Measurements from ENCODE around the gene GABBR2. TPM values are rescaled to one million over a fixed set of nuclear protein-coding genes. Genes with fewer than 3 reads are reported as not detected.
"Not testable (repeated sequence)": the region's sequence is repeated elsewhere in the genome, so short reads cannot be mapped to it uniquely, and the experiment has no call there.

The GABBR2 gene
- total RNA-seq, 4 donors from 2014 or later: 2.4 to 13.6 (median 10.0) TPM

- intact Hi-C loops (cut with DNase I): no loop called here
- Histone ChIP-seq H3K4me1 (no peaks in the 10 kb centered on the region), H3K4me3 (replicated peaks in 1 of 3) (no peak overlapping the region), H3K27ac (no peak overlapping the region), H3K27me3 (no peaks in the 10 kb centered on the region), H3K9me3 (no peaks in the 10 kb centered on the region), H3K36me3 (no peaks in the 10 kb centered on the region)
- TF ChIP-seq CTCF (IDR thresholded peaks at IDR 0.05): no peak
- DNase-seq: no peak
- WGBS, 2 donors: 69 to 88% methylated on average over 2 of the region's 2 CpGs
Measured at GRCh38 chr9:98656511-98656910, 52.2 kb downstream of the GABBR2 start.

- H3K9me3 ChIP-seq; intact Hi-C loops (cut with DNase I); H3K27ac ChIP-seq; H3K4me1 ChIP-seq; H3K4me3 ChIP-seq (replicated peaks in 1 of 3); H3K36me3 ChIP-seq; H3K27me3 ChIP-seq; DNase-seq: not testable (repeated sequence)
- WGBS, 2 donors: 93 to 97% methylated on average over 3 of the region's 3 CpGs
Measured at GRCh38 chr9:98655428-98655827, 53.3 kb downstream of the GABBR2 start.

GRCh38 chr9:98654247-98654646, 54.5 kb downstream of the GABBR2 start:
- intact Hi-C loops (cut with DNase I): no loop called here
- H3K27me3 ChIP-seq: no peaks in the 10 kb centered on the region
- DNase-seq: no peak
- no peaks in the 10 kb centered on the region for H3K4me1 ChIP-seq
- no peak overlapping the region for H3K27ac ChIP-seq
- TF ChIP-seq CTCF (IDR thresholded peaks at IDR 0.05): no peak
- no peak for TF ChIP-seq POLR2A (IDR thresholded peaks at IDR 0.05)
- H3K36me3 ChIP-seq: no peaks in the 10 kb centered on the region
- H3K9me3 ChIP-seq: no peaks in the 10 kb centered on the region
- H3K4me3 ChIP-seq (replicated peaks in 1 of 3): no peak overlapping the region
- 93 to 95% methylated on average over 6 of the region's 6 CpGs for WGBS, 2 donors

GRCh38 chr9:98652741-98653140, 56.0 kb downstream of the GABBR2 start:
- no peak for DNase-seq
- Histone ChIP-seq H3K9me3 (no peaks in the 10 kb centered on the region), H3K4me3 (replicated peaks in 1 of 3) (no peak overlapping the region), H3K27me3 (no peaks in the 10 kb centered on the region), H3K4me1 (no peaks in the 10 kb centered on the region), H3K36me3 (no peaks in the 10 kb centered on the region), H3K27ac (no peak overlapping the region)
- no peak for TF ChIP-seq POLR2A (IDR thresholded peaks at IDR 0.05)
- TF ChIP-seq CTCF (IDR thresholded peaks at IDR 0.05): no peak
- intact Hi-C loops (cut with DNase I): no loop called here
- 84 to 91% methylated on average over 2 of the region's 2 CpGs for WGBS, 2 donors

GRCh38 chr9:98652302-98652701, 56.4 kb downstream of the GABBR2 start:
- H3K4me3 ChIP-seq (replicated peaks in 1 of 3): no peak overlapping the region
- H3K27me3 ChIP-seq: no peaks in the 10 kb centered on the region
- no peaks in the 10 kb centered on the region for H3K36me3 ChIP-seq
- 92 to 93% methylated on average over 3 of the region's 3 CpGs for WGBS, 2 donors
- intact Hi-C loops (cut with DNase I): no loop called here
- no peak overlapping the region for H3K27ac ChIP-seq
- no peaks in the 10 kb centered on the region for H3K4me1 ChIP-seq
- DNase-seq: no peak
- TF ChIP-seq POLR2A (IDR thresholded peaks at IDR 0.05): no peak
- no peak for TF ChIP-seq CTCF (IDR thresholded peaks at IDR 0.05)
- no peaks in the 10 kb centered on the region for H3K9me3 ChIP-seq

GRCh38 chr9:98647236-98647635, 61.5 kb downstream of the GABBR2 start:
- Histone ChIP-seq H3K9me3 (no peaks in the 10 kb centered on the region), H3K4me1 (no peaks in the 10 kb centered on the region), H3K27ac (no peak overlapping the region), H3K27me3 (no peaks in the 10 kb centered on the region), H3K36me3 (no peaks in the 10 kb centered on the region), H3K4me3 (replicated peaks in 1 of 3) (no peak overlapping the region)
- WGBS, 2 donors: 89 to 94% methylated on average over 10 of the region's 10 CpGs
- no peak for DNase-seq
- TF ChIP-seq POLR2A (IDR thresholded peaks at IDR 0.05): no peak
- TF ChIP-seq CTCF (IDR thresholded peaks at IDR 0.05): no peak
- intact Hi-C loops (cut with DNase I): no loop called here
